ENCODE measurements around the gene DIRAS1.

The DIRAS1 gene

GRCh38 chr19:2678044-2678671 lies 43.0 kb downstream of the DIRAS1 start:
- TF ChIP-seq CEBPB (IDR thresholded peaks at IDR 0.05), result no peak
- no peak for TF ChIP-seq FOXM1 (IDR thresholded peaks at IDR 0.05; ENCODE audit: borderline replicate concordance, low read depth)
- no peak for TF ChIP-seq MAX (IDR thresholded peaks at IDR 0.05)
- no peak for TF ChIP-seq REST (IDR thresholded peaks at IDR 0.05; ENCODE audit: low read depth)
- no peak for TF ChIP-seq TEAD4 (IDR thresholded peaks at IDR 0.05)

GRCh38 chr19:2676823-2677222 lies 44.3 kb downstream of the DIRAS1 start:
- TF ChIP-seq REST (IDR thresholded peaks at IDR 0.05; ENCODE audit: low read depth) (no peak), TEAD4 (IDR thresholded peaks at IDR 0.05) (no peak), TAF1 (IDR thresholded peaks at IDR 0.05; ENCODE audit: low read depth) (no peak)

GRCh38 chr19:2675892-2676291 lies 45.3 kb downstream of the DIRAS1 start:
- no peak for TF ChIP-seq EP300 (IDR thresholded peaks at IDR 0.05; ENCODE audit: borderline replicate concordance)
- TF ChIP-seq MAX (IDR thresholded peaks at IDR 0.05), result no peak
- no peak for TF ChIP-seq USF1 (IDR thresholded peaks at IDR 0.05)
- TF ChIP-seq RAD21 (IDR thresholded peaks at IDR 0.05; ENCODE audit: low read depth), result no peak
- no peak for TF ChIP-seq TCF12 (IDR thresholded peaks at IDR 0.05; ENCODE audit: low read depth)
- TF ChIP-seq EGR1 (IDR thresholded peaks at IDR 0.05), result no peak
- no peak for TF ChIP-seq CEBPB (IDR thresholded peaks at IDR 0.05)
- no peak for TF ChIP-seq REST (IDR thresholded peaks at IDR 0.05; ENCODE audit: low read depth)
- no peak for TF ChIP-seq CREB1 (IDR thresholded peaks at IDR 0.05; ENCODE audit: low read depth)
- TF ChIP-seq ZBTB7A (IDR thresholded peaks at IDR 0.05; ENCODE audit: low read depth), result no peak
- no peak for TF ChIP-seq TEAD4 (IDR thresholded peaks at IDR 0.05)
- no peak for TF ChIP-seq FOXM1 (IDR thresholded peaks at IDR 0.05; ENCODE audit: borderline replicate concordance, low read depth)
- TF ChIP-seq TAF1 (IDR thresholded peaks at IDR 0.05; ENCODE audit: low read depth), result no peak
- TF ChIP-seq YY1 (IDR thresholded peaks at IDR 0.05; ENCODE audit: low read depth), result no peak
- TF ChIP-seq NFIC (IDR thresholded peaks at IDR 0.05), result no peak

- TF ChIP-seq FOXM1 (IDR thresholded peaks at IDR 0.05; ENCODE audit: borderline replicate concordance, low read depth) (no peak), REST (IDR thresholded peaks at IDR 0.05; ENCODE audit: low read depth) (no peak), TAF1 (IDR thresholded peaks at IDR 0.05; ENCODE audit: low read depth) (no peak), TEAD4 (IDR thresholded peaks at IDR 0.05) (no peak), RAD21 (IDR thresholded peaks at IDR 0.05; ENCODE audit: low read depth) (no peak), CEBPB (IDR thresholded peaks at IDR 0.05) (no peak), CREB1 (IDR thresholded peaks at IDR 0.05; ENCODE audit: low read depth) (no peak), TCF12 (IDR thresholded peaks at IDR 0.05; ENCODE audit: low read depth) (no peak)
Measured at GRCh38 chr19:2670217-2670616, 51.0 kb downstream of the DIRAS1 start.
